Effector CD8-positive, alpha-beta T cell (primary cell): Measurements from ENCODE around the gene APEH.
"Not testable (repeated sequence)": the region's sequence is repeated elsewhere in the genome, so short reads cannot be mapped to it uniquely, and the experiment has no call there.

ENCODE experiments used
- DNase-seq: peaks from one replicate; lab custom pipeline; 2025; lab: John Stamatoyannopoulos, UW

The APEH gene

GRCh38 chr3:49668861-49669260, 5.3 kb upstream of the APEH start:
- no peak for DNase-seq

GRCh38 chr3:49669352-49669751, 4.8 kb upstream of the APEH start:
- DNase-seq: no peak

- no peak for DNase-seq
Observed at GRCh38 chr3:49670940-49671290, 3.2 kb upstream of the APEH start.

GRCh38 chr3:49671291-49672288, 2.6 kb upstream of the APEH start:
- DNase-seq: no peak

DNA sequence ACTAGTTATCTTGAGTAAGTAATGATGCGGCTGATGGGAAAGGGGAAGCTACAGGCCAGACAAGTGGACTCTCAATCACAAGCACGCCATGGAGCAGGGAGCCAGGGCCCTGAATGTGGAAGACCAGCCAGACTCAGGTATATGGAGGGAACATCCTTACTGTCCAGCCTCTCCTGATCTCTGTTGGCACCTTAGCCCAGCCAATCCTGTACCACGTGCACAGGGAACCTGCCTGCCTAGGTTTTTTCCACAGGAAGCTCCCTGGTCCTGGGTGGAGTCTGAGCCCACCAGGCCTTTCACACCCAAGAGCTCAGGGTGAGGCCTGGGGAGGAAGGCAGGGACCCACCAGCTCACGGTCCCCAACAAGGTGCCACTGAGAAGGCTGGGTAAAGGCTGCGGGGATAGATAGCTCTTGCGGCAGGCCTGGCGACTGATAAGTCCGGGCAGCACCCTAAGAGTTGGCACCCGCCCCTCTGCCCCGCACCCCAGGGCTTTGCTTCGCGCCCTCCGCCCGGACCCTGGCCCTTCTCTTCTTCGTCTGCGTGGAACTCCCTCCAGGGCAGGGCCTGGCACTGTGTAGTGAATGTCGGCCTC, 933 bp upstream of the APEH start:
- DNase-seq: no peak

DNA sequence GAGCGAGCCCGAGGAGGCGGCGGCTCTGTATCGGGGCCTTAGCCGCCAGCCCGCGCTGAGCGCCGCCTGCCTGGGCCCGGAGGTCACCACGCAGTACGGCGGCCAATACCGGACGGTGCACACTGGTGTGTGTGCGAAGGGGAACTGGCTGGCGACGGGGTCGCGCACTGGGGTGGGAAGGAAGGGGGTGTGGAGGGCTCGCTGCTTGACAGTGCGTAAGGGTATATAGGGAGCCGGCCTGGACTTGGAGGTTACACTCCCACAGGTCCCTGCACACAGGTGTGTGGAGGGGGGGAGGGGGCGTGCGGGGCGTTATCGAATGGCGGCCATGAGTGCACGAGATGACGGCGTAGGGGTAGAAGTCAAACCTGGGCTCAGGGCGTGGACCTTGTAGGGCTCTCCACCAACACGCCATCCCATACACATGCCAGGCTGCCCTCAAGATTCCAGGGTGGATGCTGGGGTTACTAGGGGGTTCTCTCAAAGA, 389 bp downstream of the APEH start:
- DNase-seq: no peak

DNA sequence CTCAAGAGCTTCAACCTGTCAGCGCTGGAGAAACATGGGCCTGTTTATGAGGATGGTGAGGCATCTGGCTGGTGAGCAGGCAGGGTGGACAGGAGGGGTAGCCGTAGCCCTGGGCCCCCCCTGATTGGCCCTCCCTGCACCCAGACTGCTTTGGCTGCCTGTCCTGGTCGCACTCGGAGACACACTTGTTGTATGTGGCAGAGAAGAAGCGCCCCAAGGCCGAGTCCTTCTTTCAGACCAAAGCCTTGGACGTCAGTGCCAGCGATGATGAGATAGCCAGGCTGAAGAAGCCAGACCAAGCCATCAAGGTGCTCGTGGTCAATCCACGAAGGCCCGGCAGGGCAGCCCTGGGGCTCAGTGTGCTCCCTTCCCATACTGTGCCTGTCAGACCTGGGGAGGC, 1.8 kb downstream of the APEH start:
- DNase-seq: no peak

DNA sequence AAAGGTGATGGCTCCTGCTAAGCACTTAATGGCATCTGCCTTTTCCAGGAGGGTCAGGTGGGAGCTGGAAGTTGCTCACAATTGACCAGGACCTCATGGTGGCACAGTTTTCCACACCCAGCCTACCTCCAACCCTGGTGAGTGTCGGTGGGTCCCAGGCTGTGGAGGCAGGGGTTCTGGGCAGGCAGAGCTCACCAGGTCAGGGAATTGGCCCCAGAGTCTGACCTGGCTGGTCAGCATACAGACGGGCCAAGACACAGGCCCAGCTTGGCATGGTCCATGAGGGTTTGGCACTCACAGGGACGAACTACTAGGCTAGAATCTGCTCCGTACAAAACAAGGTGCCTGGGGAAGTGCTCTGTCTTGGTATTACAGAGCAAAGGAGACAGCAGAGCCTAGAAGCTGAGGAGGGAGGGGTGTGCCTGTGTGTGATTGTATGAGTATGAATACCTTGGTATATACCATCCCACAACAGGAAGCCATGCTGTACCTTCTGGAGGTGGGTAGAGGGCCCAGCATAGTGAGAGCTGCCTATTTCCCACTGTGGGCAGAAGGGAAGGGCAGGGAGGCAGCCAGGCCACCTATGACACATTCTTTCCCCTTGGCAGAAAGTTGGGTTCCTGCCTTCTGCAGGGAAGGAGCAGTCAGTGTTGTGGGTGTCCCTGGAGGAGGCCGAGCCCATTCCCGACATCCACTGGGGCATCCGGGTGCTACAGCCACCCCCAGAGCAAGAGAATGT, 6.5 kb downstream of the APEH start:
- DNase-seq: no peak

DNA sequence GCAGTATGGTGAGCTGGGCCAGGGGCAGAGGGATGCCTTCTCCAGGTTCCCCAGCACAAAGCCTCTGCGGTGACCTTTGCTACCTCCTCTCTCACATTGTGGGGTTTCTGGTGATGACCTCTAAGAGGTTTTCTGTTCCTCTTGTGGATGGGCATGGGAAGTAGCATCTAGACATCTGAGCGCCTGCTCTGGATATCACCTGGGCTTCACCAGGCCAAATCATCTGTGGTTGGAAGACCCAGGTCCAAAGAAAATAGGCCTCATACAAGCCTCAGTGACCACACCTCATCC, 7.0 kb downstream of the APEH start:
- no peak for DNase-seq

GRCh38 chr3:49681543-49681942, 7.4 kb downstream of the APEH start:
- DNase-seq: no peak

GRCh38 chr3:49683162-49683561, 9.0 kb downstream of the APEH start:
- DNase-seq: no peak

GRCh38 chr3:49684453-49684852, 10.3 kb downstream of the APEH start:
- not testable (repeated sequence) for DNase-seq

DNA sequence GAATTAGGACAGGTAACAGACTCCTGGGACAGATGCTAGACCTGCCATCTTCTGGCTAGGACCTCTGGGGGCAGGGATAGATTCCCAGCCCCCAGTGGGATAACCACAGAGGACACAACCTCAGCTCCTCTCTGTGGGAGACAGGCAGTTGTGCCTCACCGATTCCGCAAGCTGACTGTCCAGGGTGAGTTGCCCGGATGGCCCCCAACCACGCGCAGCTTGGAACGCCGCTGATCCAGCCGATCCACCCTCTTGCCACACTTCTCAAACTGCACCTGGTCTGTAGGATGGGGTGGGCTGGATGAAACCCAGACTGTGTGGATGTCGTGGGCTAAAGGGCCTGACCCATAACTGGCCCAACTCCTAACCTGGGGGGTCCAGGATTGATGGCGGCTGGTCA, 11.0 kb downstream of the APEH start:
- not testable (repeated sequence) for DNase-seq

- not testable (repeated sequence) for DNase-seq
Observed at GRCh38 chr3:49685846-49686245, 11.7 kb downstream of the APEH start.

GRCh38 chr3:49686346-49686745, 12.2 kb downstream of the APEH start:
- not testable (repeated sequence) for DNase-seq

DNA sequence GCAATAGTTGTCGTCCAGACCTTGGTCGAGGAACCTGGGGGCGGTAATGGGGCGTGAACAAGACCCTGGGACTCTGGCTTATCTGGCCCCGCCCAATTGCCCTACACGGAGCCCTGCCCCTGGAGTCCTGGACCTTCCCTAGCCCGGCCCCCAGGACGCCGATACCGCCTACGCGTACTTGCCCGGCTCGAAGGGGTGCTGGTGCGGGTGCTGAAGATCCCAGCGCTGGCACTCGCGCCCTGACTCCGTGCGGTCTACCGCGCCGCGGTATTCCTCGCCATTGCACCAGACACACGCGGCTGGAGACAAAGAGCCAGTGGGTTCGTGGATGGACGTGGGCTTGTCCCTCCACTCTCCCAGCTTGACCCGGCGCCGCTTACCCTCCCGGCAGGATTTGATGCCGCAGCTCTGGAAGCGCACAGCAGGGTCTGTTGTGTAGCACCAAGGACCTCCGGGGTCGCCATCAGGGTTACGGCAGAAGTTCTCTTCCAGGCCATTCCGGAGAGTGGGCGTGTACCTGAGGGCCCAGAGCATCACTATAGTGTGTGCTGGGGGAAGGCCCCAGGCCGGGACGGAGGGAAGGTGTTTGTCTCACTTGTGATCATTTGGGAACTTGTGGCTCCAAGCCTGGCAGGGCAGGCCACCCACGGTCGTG, 12.7 kb downstream of the APEH start:
- DNase-seq: not testable (repeated sequence)

DNA sequence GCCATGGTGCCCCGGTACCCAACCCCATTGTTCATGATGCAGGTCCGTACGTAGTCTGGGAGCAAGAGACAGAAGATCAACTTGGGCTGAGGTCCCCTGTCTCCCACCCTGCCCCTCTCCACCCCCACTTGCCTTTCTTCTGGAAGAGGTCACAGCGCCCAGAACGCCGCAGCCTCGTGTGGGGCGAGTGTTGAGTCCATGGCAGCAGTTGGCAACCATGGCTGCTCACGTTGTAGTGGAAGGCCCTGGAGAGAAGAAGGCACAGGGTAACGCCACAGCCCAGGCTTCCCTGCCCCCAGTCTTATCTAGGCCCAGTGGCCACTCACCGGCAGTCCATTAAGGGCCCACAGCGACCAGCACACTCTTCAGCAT, 13.3 kb downstream of the APEH start:
- not testable (repeated sequence) for DNase-seq

GRCh38 chr3:49688338-49689045, 14.3 kb downstream of the APEH start:
- DNase-seq: not testable (repeated sequence)

- DNase-seq: no peak
Observed at GRCh38 chr3:49689046-49689907, 15.1 kb downstream of the APEH start, which contains the start of the genes MST1 and RNF123. TSS of gene MST1 (minus strand) at chr3:49689474. CDS start at chr3:49688691, 783 bp downstream. TSS of gene RNF123 (plus strand) at chr3:49689557. CDS start at chr3:49691166, 1,609 bp downstream.

DNA sequence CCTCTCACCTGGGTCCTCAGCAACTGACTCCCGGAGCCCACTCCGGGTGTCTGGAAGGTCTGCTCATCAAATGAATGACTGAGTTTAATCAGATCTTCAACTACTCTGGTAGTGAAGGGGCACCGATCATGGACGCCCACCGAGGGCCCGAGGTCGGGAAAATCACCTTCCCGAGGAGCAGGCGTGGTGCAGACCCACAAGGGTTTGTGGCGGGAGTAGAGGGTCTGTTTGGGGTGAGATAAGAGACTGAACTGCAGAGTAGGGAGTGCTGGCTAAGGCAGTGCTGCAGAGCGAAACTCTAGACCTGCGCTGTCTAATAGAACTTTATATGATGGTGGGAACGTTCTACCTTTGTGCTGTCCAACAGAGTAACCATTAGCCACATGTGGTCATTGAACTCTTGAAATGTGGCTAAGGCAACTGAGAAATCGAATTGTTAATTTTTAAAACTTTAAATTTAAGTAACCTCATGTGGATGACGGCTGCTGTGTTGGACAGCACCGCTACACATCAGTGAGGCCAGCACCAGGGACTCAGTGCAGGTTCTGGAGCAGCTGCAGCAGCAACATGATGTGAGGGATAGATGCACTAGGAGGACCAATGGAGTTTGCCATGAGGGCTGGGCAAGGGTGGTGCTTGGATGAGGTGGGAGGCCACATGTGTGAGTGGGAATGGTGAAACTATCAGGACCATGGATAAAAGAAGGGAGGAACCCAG, 15.9 kb downstream of the APEH start:
- not testable (repeated sequence) for DNase-seq
